Amniotic stem cell (primary cell): ENCODE results near the gene AP1B1.
"Not testable (repeated sequence)": the region's sequence is repeated elsewhere in the genome, so short reads cannot be mapped to it uniquely, and the experiment has no call there.

Experiments
- DNase-seq: peaks from one replicate; lab custom pipeline; 2025; lab: John Stamatoyannopoulos, UW

Gene AP1B1

GRCh38 chr22:29348956-29349355 is 39.4 kb downstream of the AP1B1 start:
- DNase-seq, result no peak

- DNase-seq, result no peak
These were observed 40.3 kb downstream of the AP1B1 start for GRCh38 chr22:29348041-29348440.

- no peak for DNase-seq
These were observed 41.7 kb downstream of the AP1B1 start for GRCh38 chr22:29346659-29347058.

- no peak for DNase-seq
These were observed 42.4 kb downstream of the AP1B1 start for GRCh38 chr22:29345932-29346331.

- not testable (repeated sequence) for DNase-seq
These were observed 43.5 kb downstream of the AP1B1 start for GRCh38 chr22:29344889-29345288.

- peak; percentile 84 for DNase-seq
These were observed 44.2 kb downstream of the AP1B1 start for GRCh38 chr22:29344137-29344536.

GRCh38 chr22:29343313-29343805 is 45.0 kb downstream of the AP1B1 start:
- DNase-seq, result no peak

GRCh38 chr22:29342577-29343312 is 45.6 kb downstream of the AP1B1 start:
- DNase-seq, result no peak

GRCh38 chr22:29342177-29342576 is 46.2 kb downstream of the AP1B1 start:
- DNase-seq, result no peak

GRCh38 chr22:29341849-29342127 is 46.6 kb downstream of the AP1B1 start:
- no peak for DNase-seq

- DNase-seq, result no peak
These were observed 47.1 kb downstream of the AP1B1 start for GRCh38 chr22:29341056-29341848.

- no peak for DNase-seq
These were observed 47.8 kb downstream of the AP1B1 start for GRCh38 chr22:29340566-29340965.

GRCh38 chr22:29339381-29340235 is 48.8 kb downstream of the AP1B1 start:
- no peak for DNase-seq

GRCh38 chr22:29338398-29338797 is 50.0 kb downstream of the AP1B1 start:
- DNase-seq, result no peak

- DNase-seq, result no peak
These were observed 50.6 kb downstream of the AP1B1 start for GRCh38 chr22:29337631-29338284.

GRCh38 chr22:29336751-29337490 is 51.4 kb downstream of the AP1B1 start:
- DNase-seq, result no peak

GRCh38 chr22:29335656-29336055 is 52.7 kb downstream of the AP1B1 start:
- DNase-seq, result no peak

- DNase-seq, result no peak
These were observed 53.5 kb downstream of the AP1B1 start for GRCh38 chr22:29334696-29335344.

- no peak for DNase-seq
These were observed 54.2 kb downstream of the AP1B1 start for GRCh38 chr22:29334148-29334547.

- no peak for DNase-seq
These were observed 55.4 kb downstream of the AP1B1 start for GRCh38 chr22:29332886-29333496.
